IMR-90 (cell line): Measurements from ENCODE around the gene GPA33. TPM values are rescaled to one million over a fixed set of nuclear protein-coding genes. Genes with fewer than 3 reads are reported as not detected.

ENCODE experiments used
- ATAC-seq: fragments of 200-7000 bp; cut with Tn5 transposase; 2 replicates; pipeline ENCODE4 v1.9.1; 2020; ENCODE audit warnings: low read depth, mild to moderate bottlenecking, moderate library complexity
- BruUV-seq: library from RNA; stranded (reverse); fragments of 400-500 nt; replicated peaks from 2 replicates; lab custom pipeline; 2021; lab: Mats Ljungman, UMichigan
- CTCF ChIA-PET: fragments of 300-600 bp; formaldehyde crosslinking; extraction: SDS; loops from one replicate; lab custom pipeline; 2021; ENCODE audit warnings: antibody characterized with exemption; lab: Yijun Ruan, JAX
- POLR2A ChIA-PET: fragments of 300-600 bp; sonication (Branson Sonifier 250); formaldehyde crosslinking; loops from one replicate; lab custom pipeline; 2022; ENCODE audit warnings: antibody characterized with exemption; ENCODE audit not compliant: unreplicated experiment; lab: Charles Lee
- DNase-seq: peaks from one replicate; pipeline ENCODE4 v3.0.0; 2013
- H2AFZ ChIP-seq: replicated peaks from 2 replicates; pipeline ENCODE3; 2013; ENCODE audit warnings: low read length, mild to moderate bottlenecking; ENCODE audit not compliant: poor library complexity
- H2AK5ac ChIP-seq: 2 replicates; pipeline ENCODE4 v1.6.1; 2013; ENCODE audit warnings: low read depth, low read length, inconsistent platforms
- H2AK9ac ChIP-seq: replicated peaks from 2 replicates; pipeline ENCODE3; 2013; ENCODE audit warnings: mild to moderate bottlenecking, low read depth, low read length, moderate library complexity; ENCODE audit not compliant: poor library complexity
- H2BK120ac ChIP-seq: 2 replicates; pipeline ENCODE4 v1.6.1; 2013; ENCODE audit warnings: low read depth, low read length, inconsistent platforms
- H2BK15ac ChIP-seq: 3 replicates; pipeline ENCODE4 v1.6.1; 2013; ENCODE audit warnings: low read depth, low read length, inconsistent platforms
- H2BK20ac ChIP-seq: 2 replicates; pipeline ENCODE4 v1.6.1; 2013; ENCODE audit warnings: low read depth, mild to moderate bottlenecking, inconsistent platforms, low read length, moderate library complexity
- H2BK5ac ChIP-seq: 2 replicates; pipeline ENCODE4 v1.6.1; 2013; ENCODE audit warnings: mild to moderate bottlenecking, low read depth, low read length, inconsistent platforms; ENCODE audit not compliant: poor library complexity, severe bottlenecking
- H3K14ac ChIP-seq: replicated peaks from 2 replicates; pipeline ENCODE4 v1.6.1; 2013; ENCODE audit warnings: low read depth, low read length, inconsistent platforms
- H3K18ac ChIP-seq: 2 replicates; pipeline ENCODE4 v1.6.1; 2013; ENCODE audit warnings: low read depth, low read length, control low read depth
- H3K23ac ChIP-seq: 2 replicates; pipeline ENCODE4 v1.6.1; 2013; ENCODE audit warnings: low read depth, low read length, inconsistent platforms
- H3K27ac ChIP-seq: 2 replicates; pipeline ENCODE4 v1.5.1; 2013; ENCODE audit warnings: mild to moderate bottlenecking, control low read depth, low read length; ENCODE audit not compliant: insufficient read depth
- H3K27me3 ChIP-seq: 2 replicates; pipeline ENCODE4 v1.6.1; 2013; ENCODE audit warnings: low read length; ENCODE audit not compliant: control insufficient read depth, insufficient read depth
- H3K36me3 ChIP-seq: 2 replicates; pipeline ENCODE4 v1.6.1; 2013; ENCODE audit warnings: low read length, mixed read lengths; ENCODE audit not compliant: control insufficient read depth, insufficient read depth
- H3K4ac ChIP-seq: 2 replicates; pipeline ENCODE4 v1.6.1; 2013; ENCODE audit warnings: low read depth, low read length, inconsistent platforms
- H3K4me1 ChIP-seq: 2 replicates; pipeline ENCODE4 v1.6.1; 2013; ENCODE audit warnings: low read length, mixed read lengths; ENCODE audit not compliant: control insufficient read depth, insufficient read depth
- H3K4me2 ChIP-seq: 2 replicates; pipeline ENCODE4 v1.6.1; 2013; ENCODE audit warnings: low read depth, mild to moderate bottlenecking, control low read depth, low read length, moderate library complexity
- H3K4me3 ChIP-seq: 2 replicates; pipeline ENCODE4 v1.5.1; 2013; ENCODE audit warnings: low read depth, mild to moderate bottlenecking, control low read depth, low read length, moderate library complexity; ENCODE audit not compliant: insufficient read depth
- H3K56ac ChIP-seq: 2 replicates; pipeline ENCODE4 v1.6.1; 2013; ENCODE audit warnings: low read length, inconsistent platforms; ENCODE audit not compliant: insufficient read depth; ENCODE audit errors: extremely low read depth
- H3K79me1 ChIP-seq, 2 experiments: 2 replicates each; pipeline ENCODE4 v1.6.1; 2013; ENCODE audit warnings: low read length in 2 of 2, inconsistent platforms in 1 of 2, low read depth in 1 of 2
- H3K9ac ChIP-seq: 2 replicates; pipeline ENCODE4 v1.6.1; 2013; ENCODE audit warnings: low read depth, low read length, control low read depth
- H3K9me1 ChIP-seq: 2 replicates; pipeline ENCODE4 v1.6.1; 2013; ENCODE audit warnings: low read length, inconsistent platforms; ENCODE audit not compliant: insufficient read depth
- H3K9me3 ChIP-seq: 2 replicates; pipeline ENCODE4 v1.6.1; 2013; ENCODE audit warnings: low read length; ENCODE audit not compliant: control insufficient read depth, insufficient read depth
- H4K20me1 ChIP-seq: 2 replicates; pipeline ENCODE4 v1.6.1; 2013; ENCODE audit warnings: low read length, inconsistent platforms; ENCODE audit not compliant: insufficient read depth
- H4K5ac ChIP-seq: 2 replicates; pipeline ENCODE4 v1.6.1; 2013; ENCODE audit warnings: mild to moderate bottlenecking, low read depth, low read length, control low read depth
- H4K8ac ChIP-seq, 2 experiments: 2 replicates each; pipeline ENCODE4 v1.6.1; 2013; ENCODE audit warnings: low read depth in 2 of 2, low read length in 2 of 2, control low read depth in 1 of 2, inconsistent platforms in 1 of 2
- H4K91ac ChIP-seq: 2 replicates; pipeline ENCODE4 v1.6.1; 2013; ENCODE audit warnings: low read depth, low read length, inconsistent platforms; ENCODE audit not compliant: insufficient read depth
- CHD1 ChIP-seq: IDR thresholded peaks from 2 replicates; pipeline ENCODE4 v1.6.1; 2012; ENCODE audit warnings: low read depth, low read length, improper control_type of control experiment
- FOS ChIP-seq: fragments of 150-350 bp; IDR thresholded peaks from 2 replicates; pipeline ENCODE4 v1.6.1; 2016; ENCODE audit warnings: low read depth, low read length
- MAZ ChIP-seq: IDR thresholded peaks from 2 replicates; pipeline ENCODE4 v1.6.1; 2012; ENCODE audit warnings: low read depth, mild to moderate bottlenecking, low read length, improper control_type of control experiment, moderate library complexity, borderline replicate concordance
- MXI1 ChIP-seq: IDR thresholded peaks from 2 replicates; pipeline ENCODE4 v1.6.1; 2012; ENCODE audit warnings: low read depth, mild to moderate bottlenecking, low read length, moderate library complexity, borderline replicate concordance
- POLR2A ChIP-seq: IDR thresholded peaks from 2 replicates; pipeline ENCODE4 v1.6.1; 2012; ENCODE audit warnings: mild to moderate bottlenecking, low read depth, low read length
- RAD21 ChIP-seq: IDR thresholded peaks from 2 replicates; pipeline ENCODE4 v1.6.1; 2012; ENCODE audit warnings: low read length, improper control_type of control experiment
- RCOR1 ChIP-seq: IDR thresholded peaks from 2 replicates; pipeline ENCODE4 v1.6.1; 2012; ENCODE audit warnings: mild to moderate bottlenecking, low read length, improper control_type of control experiment; ENCODE audit not compliant: insufficient replicate concordance
- RFX5 ChIP-seq: IDR thresholded peaks from 2 replicates; pipeline ENCODE4 v1.8.0; 2012; ENCODE audit warnings: low read depth, mild to moderate bottlenecking, low read length, moderate library complexity
- WGBS, 2 experiments: methylation state at CpG; one replicate each; pipeline versions ENCODE4 v1.1.5 to v1.1.7; 2013; ENCODE audit warnings: missing lambda C conversion rate in 2 of 2; ENCODE audit not compliant: insufficient read length in 1 of 2; ENCODE audit errors: extremely low coverage in 2 of 2; 5-methylcytosine and 5-hydroxymethylcytosine counted together
- dilution Hi-C: fragments of 300-500 bp; cut with HindIII; formaldehyde crosslinking; loops from one replicate; pipeline ENCODE4 v1.14.3; 2018; ENCODE audit warnings: low sequenced_read_pairs; ENCODE audit not compliant: unreplicated experiment
- in situ Hi-C: fragments of 300-500 bp; cut with MboI; formaldehyde crosslinking; loops from 3 replicates; pipeline ENCODE4 v1.14.3; 2019; ENCODE audit warnings: low sequenced_read_pairs, inconsistent platforms, mixed read lengths
- intact Hi-C: fragments of 100-400 bp; cut with micrococcal nuclease; formaldehyde crosslinking; loops from 2 replicates; pipeline ENCODE4 v1.10.0; 2022
- polyA plus RNA-seq, 3 experiments: library from polyadenylated mRNA; depleted of rRNA; stranded (reverse); fragments of >200 nt; gene quantifications; 2 replicates each; pipeline ENCODE4 v1.2.3, GENCODE V29; 2012; ENCODE audit warnings: low replicate concordance in 1 of 3
- total RNA-seq: library from RNA; depleted of rRNA; stranded (reverse); fragments of >200 nt; gene quantifications from 2 replicates; pipeline ENCODE4 v1.2.3, GENCODE V29; 2012
- TF ChIP-seq, protein P1 (sequence below): fragments of 150-350 bp; IDR thresholded peaks from 2 replicates; pipeline ENCODE4 v1.6.1; 2016; ENCODE audit warnings: low read depth, mild to moderate bottlenecking, low read length, moderate library complexity, borderline replicate concordance

GPA33 gene
- total and polyA plus RNA-seq, 2 of the 4 experiments (the other 2 are of a cell fraction) = not detected

DNA sequence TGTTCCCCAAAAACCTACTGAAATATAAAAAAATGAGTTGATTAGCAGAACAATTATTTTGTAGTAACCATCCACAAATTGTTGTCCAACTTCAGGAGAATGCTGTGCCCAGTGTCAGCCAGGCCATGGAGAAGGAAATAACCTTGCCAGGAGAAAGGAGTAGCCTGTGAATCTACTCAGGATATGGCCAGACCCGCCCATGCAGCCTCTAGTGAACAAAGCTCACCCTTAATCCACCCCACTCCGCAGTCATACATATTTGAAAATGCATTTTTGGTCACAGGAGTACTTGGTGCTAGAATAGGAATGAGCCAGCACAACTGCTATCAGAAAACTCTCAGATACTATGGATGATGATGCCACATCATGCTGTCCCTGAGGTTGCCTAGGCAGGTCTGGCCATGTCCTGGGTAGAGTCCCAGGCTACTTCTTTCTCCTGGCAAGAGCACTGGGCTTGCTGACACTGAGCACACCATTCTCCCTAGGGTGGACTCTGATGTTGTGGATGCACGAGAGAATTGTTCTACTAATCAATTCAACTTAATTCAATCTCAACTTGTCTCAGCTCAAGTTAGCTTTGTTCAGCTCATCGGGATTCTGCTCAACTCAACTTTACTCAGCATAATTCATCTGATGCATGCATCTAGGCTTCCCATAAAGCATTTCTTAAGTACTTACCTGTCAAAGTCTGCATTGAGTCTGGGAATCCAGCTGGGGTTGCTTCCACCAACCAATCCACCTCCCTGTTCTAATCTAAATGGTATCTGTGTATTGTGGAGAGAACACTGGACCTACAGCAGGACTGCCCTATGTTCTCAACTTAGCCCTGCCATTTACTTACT is 21.9 kb upstream of the GPA33 start (continued):
- TF ChIP-seq MAZ = no peak

DNA sequence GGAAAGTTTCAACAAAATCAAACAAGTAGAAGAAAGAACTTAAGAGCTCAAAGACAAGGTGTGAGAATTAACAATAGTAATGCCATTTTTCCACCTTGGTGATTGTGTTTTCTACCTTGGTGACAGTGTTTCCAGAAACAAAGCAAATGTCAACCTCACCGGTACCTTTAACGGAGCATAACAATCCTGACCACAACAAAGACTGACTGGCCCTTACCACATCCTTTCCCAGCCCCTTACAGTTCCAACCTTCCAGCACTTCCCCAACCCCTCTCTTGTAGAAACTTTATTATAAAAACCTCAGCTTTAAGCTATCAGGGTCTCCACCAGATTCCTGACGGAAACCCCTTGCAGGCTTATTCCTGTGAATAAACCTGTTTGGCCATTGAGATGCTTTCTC is 20.4 kb upstream of the GPA33 start:
- CTCF ChIA-PET = no interaction called here

More for the DNA sequence above, 20.4 kb upstream of the GPA33 start:
- no peak for TF ChIP-seq FOS
- no peak for TF ChIP-seq CHD1
- TF ChIP-seq RAD21 = no peak
- no peak for TF ChIP-seq RFX5
- TF ChIP-seq RCOR1 = no peak
- no peak for TF ChIP-seq POLR2A
- no peak for TF ChIP-seq MAZ
- TF ChIP-seq MXI1 = no peak
- TF ChIP-seq, protein P1, sequence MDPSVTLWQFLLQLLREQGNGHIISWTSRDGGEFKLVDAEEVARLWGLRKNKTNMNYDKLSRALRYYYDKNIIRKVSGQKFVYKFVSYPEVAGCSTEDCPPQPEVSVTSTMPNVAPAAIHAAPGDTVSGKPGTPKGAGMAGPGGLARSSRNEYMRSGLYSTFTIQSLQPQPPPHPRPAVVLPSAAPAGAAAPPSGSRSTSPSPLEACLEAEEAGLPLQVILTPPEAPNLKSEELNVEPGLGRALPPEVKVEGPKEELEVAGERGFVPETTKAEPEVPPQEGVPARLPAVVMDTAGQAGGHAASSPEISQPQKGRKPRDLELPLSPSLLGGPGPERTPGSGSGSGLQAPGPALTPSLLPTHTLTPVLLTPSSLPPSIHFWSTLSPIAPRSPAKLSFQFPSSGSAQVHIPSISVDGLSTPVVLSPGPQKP = no peak
- H3K4me3 ChIP-seq = no peak overlapping the region
- H3K14ac ChIP-seq = no peak overlapping the region
- H3K27me3 ChIP-seq = no peaks in the 10 kb centered on the region; the same call in 1 of the 2 replicates
- H3K9ac ChIP-seq = no peak overlapping the region
- H2BK20ac ChIP-seq = no peak overlapping the region
- no peak overlapping the region for H2BK15ac ChIP-seq
- ATAC-seq (no peak), DNase-seq (no peak)
- no peak overlapping the region for H3K23ac ChIP-seq
- H2BK5ac ChIP-seq = no peak overlapping the region
- dilution Hi-C loops = no loop called here
- no peak overlapping the region for H3K18ac ChIP-seq
- in situ Hi-C loops = no loop called here
- no peaks in the 10 kb centered on the region for H4K20me1 ChIP-seq
- 81% methylated on average over 3 of the region's 3 CpGs; no CpG with 5 or more reads in 1 of the 2 experiments for WGBS, 2 experiments
- no peak overlapping the region for H2BK120ac ChIP-seq
- H4K5ac ChIP-seq = no peak overlapping the region
- H4K91ac ChIP-seq = no peak overlapping the region
- no peak overlapping the region for H3K4me2 ChIP-seq
- no peak overlapping the region for H2AK5ac ChIP-seq
- intact Hi-C loops = no loop called here
- H2AFZ ChIP-seq = no peak overlapping the region
- H3K36me3 ChIP-seq = no peaks in the 10 kb centered on the region
- no peak overlapping the region for H3K27ac ChIP-seq
- no peaks in the 10 kb centered on the region for H3K9me1 ChIP-seq
- H3K56ac ChIP-seq = no peak overlapping the region
- no peak overlapping the region for H4K8ac ChIP-seq
- no TSS peak for BruUV-seq
- POLR2A ChIA-PET = no interaction called here
- H3K4me1 ChIP-seq = no peaks in the 10 kb centered on the region
- H2AK9ac ChIP-seq = no peak overlapping the region
- no peak overlapping the region for H3K4ac ChIP-seq
- H3K9me3 ChIP-seq = no peaks in the 10 kb centered on the region
- H3K79me1 ChIP-seq = no peaks in the 10 kb centered on the region
